Heart left ventricle (tissue), 16 donors: ENCODE results near the gene GLB1L2. TPM values are rescaled to one million over a fixed set of nuclear protein-coding genes. Genes with fewer than 3 reads are reported as not detected.
A peak's percentile ranks its signal among the peaks of the same experiment; 100 is the strongest.

Experiments used
- ATAC-seq, 4 donors: fragments of 200-7000 bp; cut with Tn5 transposase; one replicate each; pipeline ENCODE4 v1.9.1; 2020 to 2022; ENCODE audit warnings: moderate library complexity in 4 of 4, mild to moderate bottlenecking in 3 of 4, moderate number of reproducible peaks in 1 of 4
- DNase-seq, 5 donors: peaks; one replicate each; pipeline ENCODE4 v3.0.0-alpha.2; 2020
- H3K27ac ChIP-seq, 12 donors: fragments of 200-600 bp; sonication (generic) in 4 of 12; one replicate each; pipeline versions ENCODE4 v1.5.0 to v1.8.0; 2016 to 2022; ENCODE audit warnings: mild to moderate bottlenecking in 2 of 12
- H3K27me3 ChIP-seq, 9 donors: fragments of 200-600 bp; sonication (generic) in 2 of 9; one replicate each; pipeline versions ENCODE4 v1.5.1 to v1.8.0; 2016 to 2022; ENCODE audit warnings: mild to moderate bottlenecking in 3 of 9
- H3K36me3 ChIP-seq, 9 donors: fragments of 200-600 bp; sonication (generic) in 2 of 9; one replicate each; pipeline versions ENCODE4 v1.5.0 to v1.8.0; 2018 to 2022; ENCODE audit warnings: mild to moderate bottlenecking in 2 of 9
- H3K4me1 ChIP-seq, 12 donors: fragments of 200-600 bp; sonication (generic) in 4 of 12; one replicate each; pipeline versions ENCODE4 v1.5.0 to v1.8.0; 2016 to 2022; ENCODE audit warnings: mild to moderate bottlenecking in 3 of 12
- H3K4me3 ChIP-seq, 12 donors: fragments of 200-600 bp; sonication (generic) in 4 of 12; one replicate each; pipeline versions ENCODE4 v1.5.0 to v1.8.0; 2017 to 2022; ENCODE audit warnings: mild to moderate bottlenecking in 9 of 12, moderate library complexity in 4 of 12
- H3K9me3 ChIP-seq, 12 donors: fragments of 200-600 bp; sonication (generic) in 4 of 12; one replicate each; pipeline versions ENCODE4 v1.5.0 to v1.8.0; 2016 to 2022; ENCODE audit warnings: mild to moderate bottlenecking in 1 of 12
- POLR2A ChIP-seq, 2 donors: fragments of 450-650 bp; IDR thresholded peaks; one replicate each; pipeline ENCODE4 v1.6.1; 2017; ENCODE audit warnings: antibody characterized with exemption in 2 of 2, mild to moderate bottlenecking in 2 of 2, moderate library complexity in 2 of 2
- WGBS, 4 donors: extraction: QIAGEN DNeasy Blood & Tissue Kit in 2 of 4; methylation state at CpG; one replicate each; pipeline versions ENCODE4 v1.1.5 to v1.1.7; 2013 to 2018; 5-methylcytosine and 5-hydroxymethylcytosine counted together
- intact Hi-C, 10 donors: fragments of 100-400 bp; cut with DNase I; formaldehyde crosslinking; loops; one replicate each; pipeline versions ENCODE4 v1.11.1 to v1.14.2; 2022
- polyA plus RNA-seq, 2 donors: library from polyadenylated mRNA; stranded (reverse); fragments of 200-250 nt; gene quantifications; one replicate each; pipeline ENCODE4 v1.2.3, GENCODE V29; 2013
- total RNA-seq, 9 donors: library from RNA; depleted of rRNA in 2 of 9; stranded (reverse); fragments of >200 nt in 2 of 9; fragmentation: NEBNext Ultra II Directional in 3 of 9; extraction: Animal tissue kit (Norgen Biotek cat#: 25700) in 3 of 9; gene quantifications; one replicate each; pipeline versions ENCODE4 v1.1.0 to v1.2.4, GENCODE V29; 2016 to 2023
- TF ChIP-seq, protein P1 (sequence below), 12 donors: fragments of 200-600 bp; sonication (generic) in 4 of 12; IDR thresholded peaks; one replicate each; pipeline versions ENCODE4 v1.5.0 to v1.8.0; 2018 to 2022; ENCODE audit warnings: antibody characterized with exemption in 12 of 12, mild to moderate bottlenecking in 5 of 12
- donor health status: ischemic (EF 13 %, LVEDD 7.1; RV severe dilation, severe dysfunction).
- donor health status: healthy with polysubstance abuse.
- donor health status: DM: no; HTN: yes; CAD: no.
- donor health status: DM: no; HTN: no; CAD: no.
- donor health status: ischemic (EF 25% LVEDD 6.9; RV normal size, moderate dysfunction).
- donor health status: ischemic (EF 25% LVEDD 5.7; RV mildly dilated, moderate dysfunction).
- donor health status: healthy.
- donor health status: DM: yes; HTN: yes; CAD: no.
- donor health status: ischemic (EF 35%, LVEDD 5.7; RV mildly dilated, moderate dysfunction).
- donor health status: nonischemic (EF 11% LVEDD 7.7; RV severe dilation, severe dysfunction).
- donor health status: DM: yes; HTN: yes; CAD: no.
- donor health status: PGD.
- donor health status: ischemic (EF 29% LVEDD 5.4; RV normal size, mild dysfunction).
- donor health status: nonischemic (EF 23%, LVEDD 6.1; RV moderate dilation, normal function).

The GLB1L2 gene
- total and polyA plus RNA-seq, 11 donors: 0.15 to 1.3 (median 0.37) TPM; not detected in 2

DNA sequence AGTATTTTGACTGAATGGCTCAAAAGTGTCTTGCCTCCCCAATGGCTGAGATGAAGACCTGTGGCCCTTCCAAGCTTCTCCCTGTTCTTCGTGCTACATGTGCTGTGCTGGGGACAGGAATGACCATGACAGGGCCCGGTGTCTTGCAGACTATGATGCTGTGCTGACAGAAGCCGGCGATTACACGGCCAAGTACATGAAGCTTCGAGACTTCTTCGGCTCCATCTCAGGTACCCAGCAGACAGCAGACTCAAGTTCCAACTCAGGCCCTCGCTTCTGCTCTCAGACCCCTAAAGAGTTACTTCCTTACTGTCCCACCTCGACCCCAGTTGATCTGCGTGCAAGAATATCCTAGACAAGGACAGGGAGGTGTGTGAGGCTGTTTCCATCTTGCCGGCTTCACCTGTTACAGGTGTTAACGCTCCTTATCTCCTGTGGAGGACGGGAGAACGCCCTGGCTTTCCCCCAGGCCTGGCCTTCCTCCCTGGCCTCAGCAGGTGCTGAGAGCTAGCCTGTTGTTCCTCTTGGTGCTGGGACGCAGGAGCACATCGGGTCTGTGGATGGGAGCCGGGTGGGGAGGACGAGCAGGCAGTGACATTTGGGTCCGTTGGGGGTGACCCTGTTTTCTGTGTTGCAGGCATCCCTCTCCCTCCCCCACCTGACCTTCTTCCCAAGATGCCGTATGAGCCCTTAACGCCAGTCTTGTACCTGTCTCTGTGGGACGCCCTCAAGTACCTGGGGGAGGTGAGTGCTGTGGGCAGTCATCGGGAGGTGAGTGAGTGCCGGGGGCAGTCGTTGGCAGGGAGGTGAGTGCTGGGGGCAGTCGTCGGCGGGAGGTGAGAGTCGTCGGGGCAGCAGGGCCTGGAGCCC, 38.1 kb downstream of the GLB1L2 start:
- intact Hi-C loops: loop anchor here in 2 of 10 donors (10.0 kb wide), 2 partner anchors 215 to 265 kb away; no protein-coding TSS in a partner anchor
- DNase-seq (peak in 2 of 5 donors; percentile 7 to 14), ATAC-seq (no peak)
- H3K36me3 ChIP-seq: no peaks in the 10 kb centered on the region
- no peak overlapping the region for H3K27ac ChIP-seq
- no peak overlapping the region for H3K4me3 ChIP-seq
- WGBS, 4 donors: 76 to 81% (median 78%) methylated on average over 27 to 30 of the region's 30 CpGs
- no peak for TF ChIP-seq POLR2A (IDR thresholded peaks at IDR 0.05)
- TF ChIP-seq, protein P1, sequence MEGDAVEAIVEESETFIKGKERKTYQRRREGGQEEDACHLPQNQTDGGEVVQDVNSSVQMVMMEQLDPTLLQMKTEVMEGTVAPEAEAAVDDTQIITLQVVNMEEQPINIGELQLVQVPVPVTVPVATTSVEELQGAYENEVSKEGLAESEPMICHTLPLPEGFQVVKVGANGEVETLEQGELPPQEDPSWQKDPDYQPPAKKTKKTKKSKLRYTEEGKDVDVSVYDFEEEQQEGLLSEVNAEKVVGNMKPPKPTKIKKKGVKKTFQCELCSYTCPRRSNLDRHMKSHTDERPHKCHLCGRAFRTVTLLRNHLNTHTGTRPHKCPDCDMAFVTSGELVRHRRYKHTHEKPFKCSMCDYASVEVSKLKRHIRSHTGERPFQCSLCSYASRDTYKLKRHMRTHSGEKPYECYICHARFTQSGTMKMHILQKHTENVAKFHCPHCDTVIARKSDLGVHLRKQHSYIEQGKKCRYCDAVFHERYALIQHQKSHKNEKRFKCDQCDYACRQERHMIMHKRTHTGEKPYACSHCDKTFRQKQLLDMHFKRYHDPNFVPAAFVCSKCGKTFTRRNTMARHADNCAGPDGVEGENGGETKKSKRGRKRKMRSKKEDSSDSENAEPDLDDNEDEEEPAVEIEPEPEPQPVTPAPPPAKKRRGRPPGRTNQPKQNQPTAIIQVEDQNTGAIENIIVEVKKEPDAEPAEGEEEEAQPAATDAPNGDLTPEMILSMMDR (IDR thresholded peaks at IDR 0.05): no peak
- H3K9me3 ChIP-seq: no peaks in the 10 kb centered on the region
- peaks cover 0 to 4% (median 0%) of the 10 kb centered on the region in 12 donors for H3K4me1 ChIP-seq
- peaks cover 0 to 18% (median 0%) of the 10 kb centered on the region in 9 donors for H3K27me3 ChIP-seq

DNA sequence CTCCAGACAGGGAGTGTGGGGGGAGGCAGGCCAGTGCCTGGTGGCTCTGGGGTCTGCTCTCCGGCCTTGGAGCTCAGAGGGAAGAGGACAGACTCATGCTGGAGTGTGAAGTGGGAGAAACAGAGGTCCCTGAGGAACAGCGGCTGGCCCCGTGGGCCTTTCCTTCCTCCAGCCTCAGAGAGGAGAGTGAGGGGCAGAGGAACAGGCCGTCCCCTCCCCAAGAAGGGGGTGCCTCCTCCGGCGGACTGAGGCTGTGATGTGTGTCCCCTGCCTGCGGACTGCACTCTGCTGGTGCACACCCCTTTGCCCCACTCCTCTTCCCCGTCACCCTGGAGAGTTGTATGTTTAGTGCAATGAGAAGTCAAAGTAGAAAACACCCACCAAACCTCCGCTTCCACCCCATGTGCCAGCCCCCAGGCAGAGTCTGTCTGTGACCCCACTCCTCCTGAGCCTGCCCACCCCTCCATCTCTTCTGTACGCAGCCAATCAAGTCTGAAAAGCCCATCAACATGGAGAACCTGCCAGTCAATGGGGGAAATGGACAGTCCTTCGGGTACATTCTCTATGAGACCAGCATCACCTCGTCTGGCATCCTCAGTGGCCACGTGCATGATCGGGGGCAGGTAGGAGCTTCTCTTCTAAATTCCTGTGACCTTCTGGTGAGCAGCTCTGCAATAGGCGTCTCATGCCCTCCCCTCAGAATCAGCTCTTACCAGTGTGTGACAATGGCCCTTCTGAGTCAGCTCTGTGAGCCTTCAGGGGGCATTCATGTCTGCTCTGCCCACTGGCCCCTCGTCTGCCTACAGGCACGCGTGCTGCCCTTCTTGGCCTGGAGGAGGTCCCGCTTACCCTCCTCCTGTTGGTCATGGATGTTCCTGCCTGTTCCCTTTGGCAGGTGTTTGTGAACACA, 39.0 kb downstream of the GLB1L2 start:
- WGBS, 4 donors: 79 to 84% (median 80%) methylated on average over 18 to 19 of the region's 19 CpGs
- ATAC-seq (no peak), DNase-seq (peak in 2 of 5 donors; percentile 6 to 11)
- no peaks in the 10 kb centered on the region for H3K36me3 ChIP-seq
- intact Hi-C loops: no loop called here
- H3K27ac ChIP-seq: no peak overlapping the region
- H3K9me3 ChIP-seq: no peaks in the 10 kb centered on the region
- H3K4me3 ChIP-seq: no peak overlapping the region
- peaks cover 0 to 14% (median 0%) of the 10 kb centered on the region in 9 donors for H3K27me3 ChIP-seq
- no peak for TF ChIP-seq POLR2A (IDR thresholded peaks at IDR 0.05)
- TF ChIP-seq, protein P1 (IDR thresholded peaks at IDR 0.05): no peak
- peaks cover 0 to 4% (median 0%) of the 10 kb centered on the region in 12 donors for H3K4me1 ChIP-seq

- DNase-seq (peak in 2 of 5 donors; percentile 7 to 12), ATAC-seq (no peak)
- H3K27ac ChIP-seq: no peak overlapping the region
- H3K27me3 ChIP-seq: peaks cover 0 to 14% (median 0%) of the 10 kb centered on the region in 9 donors
- TF ChIP-seq POLR2A (IDR thresholded peaks at IDR 0.05): no peak
- TF ChIP-seq, protein P1 (IDR thresholded peaks at IDR 0.05): no peak
- 87 to 91% (median 89%) methylated on average over 22 of the region's 22 CpGs for WGBS, 4 donors
- no peaks in the 10 kb centered on the region for H3K36me3 ChIP-seq
- intact Hi-C loops: no loop called here
- H3K4me1 ChIP-seq: peaks cover 0 to under 1% (median 0%) of the 10 kb centered on the region in 12 donors
- H3K9me3 ChIP-seq: no peaks in the 10 kb centered on the region
- no peak overlapping the region for H3K4me3 ChIP-seq
Observed at GRCh38 chr11:134371436-134372185, 39.8 kb downstream of the GLB1L2 start.
